AG04449 (cell line): ENCODE results near the gene HHIPL1.

Experiments used
- CTCF ChIA-PET: fragments of 350-600 bp; formaldehyde crosslinking; extraction: SDS; loops from one replicate; lab custom pipeline; 2021; ENCODE audit warnings: antibody characterized with exemption; lab: Yijun Ruan, JAX
- POLR2A ChIA-PET: fragments of 400-600, 350-600 bp; formaldehyde crosslinking; extraction: SDS; loops from one replicate; lab custom pipeline; 2020; ENCODE audit warnings: antibody characterized with exemption, inconsistent platforms; lab: Yijun Ruan, JAX
- DNase-seq: peaks from one replicate; pipeline ENCODE4 v3.0.0-alpha.2; 2010; ENCODE audit warnings: low read depth, low spot score
- H3K4me3 ChIP-seq: 2 replicates; pipeline ENCODE4 v1.5.1; 2011; ENCODE audit warnings: low read depth, mild to moderate bottlenecking, control low read depth, low read length
- CTCF ChIP-seq: IDR thresholded peaks from one replicate; pipeline ENCODE4 v1.5.1; 2011; ENCODE audit warnings: mild to moderate bottlenecking, moderate library complexity, low read length, control low read depth, inconsistent platforms; ENCODE audit not compliant: insufficient read depth; ENCODE audit errors: missing control alignments

The HHIPL1 gene

GRCh38 chr14:99721792-99722516 lies 77.0 kb downstream of the HHIPL1 start:
- no peak for DNase-seq
- ChIA-PET POLR2A (no interaction called here), CTCF (interaction anchor here (0.7 to 2.0 kb wide), 3 partner anchors 8 to 165 kb away, joined by 3 to 12 read pairs (median 3); no protein-coding TSS in a partner anchor)
- no peak overlapping the region for H3K4me3 ChIP-seq
- TF ChIP-seq CTCF = no peak

GRCh38 chr14:99722741-99723140 lies 77.8 kb downstream of the HHIPL1 start:
- no peak overlapping the region for H3K4me3 ChIP-seq
- DNase-seq = no peak
- CTCF ChIA-PET = interaction anchor here (0.7 to 15.6 kb wide), 2 partner anchors 34 to 165 kb away, joined by 3 to 325 read pairs; no protein-coding TSS in a partner anchor
- POLR2A ChIA-PET = no interaction called here
- TF ChIP-seq CTCF = no peak

- no peak overlapping the region for H3K4me3 ChIP-seq
- no peak for TF ChIP-seq CTCF
- POLR2A ChIA-PET = no interaction called here
- DNase-seq = no peak
- CTCF ChIA-PET = interaction anchor here (0.7 to 15.6 kb wide), 3 partner anchors 68 to 174 kb away, joined by 3 to 325 read pairs (median 3); no protein-coding TSS in a partner anchor
These were observed 79.4 kb downstream of the HHIPL1 start for GRCh38 chr14:99724196-99724891.

GRCh38 chr14:99724939-99725773 lies 80.2 kb downstream of the HHIPL1 start:
- no peak overlapping the region for H3K4me3 ChIP-seq
- CTCF ChIA-PET = interaction anchor here (1.2 to 15.6 kb wide), 2 partner anchors 10 to 163 kb away, joined by 3 to 325 read pairs; no protein-coding TSS in a partner anchor
- POLR2A ChIA-PET = interaction anchor here (0.7 kb wide), 1 partner anchor 10 kb away, joined by 3 read pairs; no protein-coding TSS in a partner anchor
- TF ChIP-seq CTCF = no peak
- no peak for DNase-seq

- POLR2A ChIA-PET = interaction anchor here (0.7 kb wide), 1 partner anchor 11 kb away, joined by 3 read pairs; no protein-coding TSS in a partner anchor
These were observed 81.0 kb downstream of the HHIPL1 start for GRCh38 chr14:99725774-99726537.

More at GRCh38 chr14:99725774-99726537, 81.0 kb downstream of the HHIPL1 start:
- no peak for DNase-seq
- no peak for TF ChIP-seq CTCF
- CTCF ChIA-PET = interaction anchor here (0.6 to 15.6 kb wide), 3 partner anchors 9 to 162 kb away, joined by 3 to 325 read pairs (median 6); no protein-coding TSS in a partner anchor
- no peak overlapping the region for H3K4me3 ChIP-seq
